NB4 (cell line): Measurements from ENCODE around the gene INTS6.

Source experiments
- POLR2A ChIP-seq: IDR thresholded peaks from 2 replicates; pipeline ENCODE4 v1.6.1; 2011; ENCODE audit warnings: mild to moderate bottlenecking; ENCODE audit not compliant: insufficient read length; ENCODE audit errors: extremely low read depth
- TF ChIP-seq, protein P1 (sequence below): IDR thresholded peaks from one replicate; pipeline ENCODE4 v1.5.1; 2012; ENCODE audit warnings: low read depth, low read length

GRCh38 chr13:51317262-51317661, 135.6 kb downstream of the INTS6 start:
- TF ChIP-seq, protein P1, sequence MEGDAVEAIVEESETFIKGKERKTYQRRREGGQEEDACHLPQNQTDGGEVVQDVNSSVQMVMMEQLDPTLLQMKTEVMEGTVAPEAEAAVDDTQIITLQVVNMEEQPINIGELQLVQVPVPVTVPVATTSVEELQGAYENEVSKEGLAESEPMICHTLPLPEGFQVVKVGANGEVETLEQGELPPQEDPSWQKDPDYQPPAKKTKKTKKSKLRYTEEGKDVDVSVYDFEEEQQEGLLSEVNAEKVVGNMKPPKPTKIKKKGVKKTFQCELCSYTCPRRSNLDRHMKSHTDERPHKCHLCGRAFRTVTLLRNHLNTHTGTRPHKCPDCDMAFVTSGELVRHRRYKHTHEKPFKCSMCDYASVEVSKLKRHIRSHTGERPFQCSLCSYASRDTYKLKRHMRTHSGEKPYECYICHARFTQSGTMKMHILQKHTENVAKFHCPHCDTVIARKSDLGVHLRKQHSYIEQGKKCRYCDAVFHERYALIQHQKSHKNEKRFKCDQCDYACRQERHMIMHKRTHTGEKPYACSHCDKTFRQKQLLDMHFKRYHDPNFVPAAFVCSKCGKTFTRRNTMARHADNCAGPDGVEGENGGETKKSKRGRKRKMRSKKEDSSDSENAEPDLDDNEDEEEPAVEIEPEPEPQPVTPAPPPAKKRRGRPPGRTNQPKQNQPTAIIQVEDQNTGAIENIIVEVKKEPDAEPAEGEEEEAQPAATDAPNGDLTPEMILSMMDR: no peak
- no peak for TF ChIP-seq POLR2A
